ENCODE results near the gene SAXO1.
"Not testable (repeated sequence)": the region's sequence is repeated elsewhere in the genome, so short reads cannot be mapped to it uniquely, and the experiment has no call there.

The SAXO1 gene

GRCh38 chr9:18941060-18941740 lies 91.8 kb downstream of the SAXO1 start:
- Histone ChIP-seq H3K27me3 (ENCODE audit: control insufficient read depth, insufficient read depth, low read length) (no peaks in the 10 kb centered on the region), H3K4me3 (ENCODE audit: low read length) (no peak overlapping the region), H3K36me3 (ENCODE audit: control insufficient read depth, insufficient read depth, low read length) (no peaks in the 10 kb centered on the region), H3K4me1 (ENCODE audit: control insufficient read depth, insufficient read depth, low read length) (no peaks in the 10 kb centered on the region), H3K27ac (ENCODE audit: low read depth, low read length) (no peak overlapping the region), H3K9ac (ENCODE audit: low read length) (no peak overlapping the region)

DNA sequence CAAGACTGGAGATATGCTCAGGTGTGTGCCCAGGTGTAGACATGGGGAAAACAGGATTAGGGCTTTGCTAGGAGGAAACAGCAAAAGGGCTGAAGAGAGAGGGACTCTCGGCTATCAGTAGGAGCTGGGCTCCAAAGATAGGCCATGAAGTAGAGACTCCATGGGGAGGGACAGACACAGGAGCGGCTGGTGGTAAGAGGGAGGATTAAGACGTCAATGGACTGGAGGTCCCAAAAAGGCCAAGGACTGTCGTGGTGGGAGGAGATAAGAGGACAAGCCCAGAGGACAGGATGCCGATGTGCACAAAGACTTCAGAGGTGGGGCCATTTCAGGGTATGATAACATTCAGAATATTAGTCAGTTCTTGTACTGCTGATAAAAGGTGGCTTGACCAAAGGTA lies 93.1 kb downstream of the SAXO1 start:
- H3K36me3 ChIP-seq (ENCODE audit: control insufficient read depth, insufficient read depth, low read length), result no peaks in the 10 kb centered on the region
- no peak overlapping the region for H3K4me3 ChIP-seq (ENCODE audit: low read length)
- H3K4me1 ChIP-seq (ENCODE audit: control insufficient read depth, insufficient read depth, low read length), result no peaks in the 10 kb centered on the region
- H3K27ac ChIP-seq (ENCODE audit: low read depth, low read length), result no peak overlapping the region
- no peaks in the 10 kb centered on the region for H3K27me3 ChIP-seq (ENCODE audit: control insufficient read depth, insufficient read depth, low read length)
- no peak overlapping the region for H3K9ac ChIP-seq (ENCODE audit: low read length)

- Histone ChIP-seq H3K27me3 (ENCODE audit: control insufficient read depth, insufficient read depth, low read length) (no peaks in the 10 kb centered on the region), H3K4me3 (ENCODE audit: low read length) (no peak overlapping the region), H3K27ac (ENCODE audit: low read depth, low read length) (no peak overlapping the region), H3K4me1 (ENCODE audit: control insufficient read depth, insufficient read depth, low read length) (no peaks in the 10 kb centered on the region), H3K9ac (ENCODE audit: low read length) (no peak overlapping the region), H3K36me3 (ENCODE audit: control insufficient read depth, insufficient read depth, low read length) (no peaks in the 10 kb centered on the region)
Observed at GRCh38 chr9:18936094-18936871, 96.7 kb downstream of the SAXO1 start.

- H3K9ac ChIP-seq (ENCODE audit: low read length), result no peak overlapping the region
- H3K27ac ChIP-seq (ENCODE audit: low read depth, low read length), result no peak overlapping the region
Observed at GRCh38 chr9:18935541-18935940, 97.5 kb downstream of the SAXO1 start.

DNA sequence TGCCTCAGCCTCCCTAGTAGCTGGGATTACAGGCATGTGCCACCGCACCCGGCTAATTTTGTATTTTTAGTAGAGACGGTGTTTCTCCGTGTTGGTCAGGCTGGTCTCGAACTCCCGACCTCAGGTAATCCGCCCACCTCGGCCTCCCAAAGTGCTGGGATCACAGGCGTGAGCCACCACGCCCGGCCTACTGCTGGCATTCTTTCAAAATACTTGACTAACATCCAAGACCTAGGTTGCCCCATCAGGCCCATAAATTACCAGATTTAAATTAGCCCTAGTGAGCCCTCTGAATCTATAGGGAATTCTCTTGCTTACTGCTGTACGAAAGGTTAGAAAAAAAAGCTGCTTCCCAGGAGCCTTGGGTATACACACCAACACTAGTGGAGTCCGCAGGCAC lies 102.4 kb downstream of the SAXO1 start:
- not testable (repeated sequence) for H3K27ac ChIP-seq (ENCODE audit: low read depth, low read length); H3K36me3 ChIP-seq (ENCODE audit: control insufficient read depth, insufficient read depth, low read length); H3K27me3 ChIP-seq (ENCODE audit: control insufficient read depth, insufficient read depth, low read length); H3K4me1 ChIP-seq (ENCODE audit: control insufficient read depth, insufficient read depth, low read length); H3K9ac ChIP-seq (ENCODE audit: low read length); H3K4me3 ChIP-seq (ENCODE audit: low read length)

More at GRCh38 chr9:18935541-18935940, 97.5 kb downstream of the SAXO1 start:
- no peak overlapping the region for H3K4me3 ChIP-seq (ENCODE audit: low read length)
- H3K27me3 ChIP-seq (ENCODE audit: control insufficient read depth, insufficient read depth, low read length), result no peaks in the 10 kb centered on the region
- no peaks in the 10 kb centered on the region for H3K36me3 ChIP-seq (ENCODE audit: control insufficient read depth, insufficient read depth, low read length)
- H3K4me1 ChIP-seq (ENCODE audit: control insufficient read depth, insufficient read depth, low read length), result no peaks in the 10 kb centered on the region

GRCh38 chr9:18928711-18929110 lies 104.3 kb downstream of the SAXO1 start:
- Histone ChIP-seq H3K9ac (ENCODE audit: low read length) (no peak overlapping the region), H3K4me1 (ENCODE audit: control insufficient read depth, insufficient read depth, low read length) (no peaks in the 10 kb centered on the region), H3K4me3 (ENCODE audit: low read length) (no peak overlapping the region), H3K27me3 (ENCODE audit: control insufficient read depth, insufficient read depth, low read length) (no peaks in the 10 kb centered on the region), H3K36me3 (ENCODE audit: control insufficient read depth, insufficient read depth, low read length) (no peaks in the 10 kb centered on the region), H3K27ac (ENCODE audit: low read depth, low read length) (no peak overlapping the region)

DNA sequence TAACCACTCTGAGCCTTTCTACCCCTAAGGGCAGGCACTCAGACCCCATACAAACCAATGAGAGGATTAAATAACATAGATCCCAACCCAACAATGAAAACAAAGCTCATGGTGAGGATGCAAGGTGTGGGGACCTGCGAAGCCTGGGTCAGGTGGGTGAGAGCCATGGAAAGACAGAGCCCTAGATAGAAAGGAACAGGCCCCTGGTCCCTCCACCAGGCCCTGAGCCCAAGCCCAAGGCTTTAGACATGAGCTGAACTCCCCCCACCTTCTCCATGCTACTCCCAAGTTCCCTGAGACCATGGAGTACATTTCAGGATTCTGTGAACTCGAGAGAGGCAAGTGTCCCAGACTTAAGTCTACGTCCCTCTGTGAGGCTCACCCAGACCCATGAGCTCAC lies 106.5 kb downstream of the SAXO1 start:
- Histone ChIP-seq H3K27ac (ENCODE audit: low read depth, low read length) (no peak overlapping the region), H3K4me1 (ENCODE audit: control insufficient read depth, insufficient read depth, low read length) (no peaks in the 10 kb centered on the region), H3K27me3 (ENCODE audit: control insufficient read depth, insufficient read depth, low read length) (no peaks in the 10 kb centered on the region), H3K4me3 (ENCODE audit: low read length) (no peak overlapping the region), H3K36me3 (ENCODE audit: control insufficient read depth, insufficient read depth, low read length) (no peaks in the 10 kb centered on the region), H3K9ac (ENCODE audit: low read length) (no peak overlapping the region)

GRCh38 chr9:18925880-18926279 lies 107.1 kb downstream of the SAXO1 start:
- Histone ChIP-seq H3K4me3 (ENCODE audit: low read length) (no peak overlapping the region), H3K27ac (ENCODE audit: low read depth, low read length) (no peak overlapping the region), H3K9ac (ENCODE audit: low read length) (no peak overlapping the region), H3K4me1 (ENCODE audit: control insufficient read depth, insufficient read depth, low read length) (no peaks in the 10 kb centered on the region), H3K27me3 (ENCODE audit: control insufficient read depth, insufficient read depth, low read length) (no peaks in the 10 kb centered on the region), H3K36me3 (ENCODE audit: control insufficient read depth, insufficient read depth, low read length) (no peaks in the 10 kb centered on the region)

DNA sequence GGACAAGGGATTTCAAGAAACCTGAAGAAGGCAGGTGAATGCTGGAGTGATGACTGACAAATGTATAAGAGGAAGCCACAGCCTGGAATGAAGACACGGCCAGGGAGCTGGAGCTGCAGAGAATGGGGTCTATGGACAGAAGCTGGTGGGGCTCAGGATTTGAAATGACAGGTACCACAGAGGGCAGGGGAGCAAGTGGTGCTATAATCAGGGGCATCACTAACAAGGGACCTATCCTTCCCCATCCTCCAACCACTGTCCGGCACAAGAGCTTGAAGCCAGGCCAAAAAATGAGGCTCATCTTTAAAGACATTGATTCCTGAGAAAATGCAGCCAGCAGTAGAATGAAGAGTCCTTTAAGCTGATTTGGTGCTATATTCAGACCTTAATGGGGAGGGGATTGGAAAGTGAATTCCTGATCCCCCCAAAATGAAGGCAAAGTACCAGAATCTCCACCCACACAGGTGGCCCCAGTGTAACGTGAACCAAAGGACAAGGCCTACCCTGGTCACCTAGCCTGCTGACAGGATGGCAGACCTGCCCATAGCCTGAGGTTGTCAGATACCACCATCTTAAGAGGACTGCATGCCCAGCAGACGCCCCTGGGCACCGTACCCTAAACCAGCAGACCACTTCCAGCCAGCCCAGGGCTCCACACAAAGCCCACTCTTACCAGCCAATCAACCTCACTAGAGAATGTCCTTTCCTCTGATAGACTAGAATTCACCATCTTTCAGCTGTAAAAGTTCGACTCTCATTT lies 109.2 kb downstream of the SAXO1 start:
- Histone ChIP-seq H3K4me3 (ENCODE audit: low read length) (no peak overlapping the region), H3K4me1 (ENCODE audit: control insufficient read depth, insufficient read depth, low read length) (no peaks in the 10 kb centered on the region), H3K36me3 (ENCODE audit: control insufficient read depth, insufficient read depth, low read length) (no peaks in the 10 kb centered on the region), H3K27me3 (ENCODE audit: control insufficient read depth, insufficient read depth, low read length) (no peaks in the 10 kb centered on the region), H3K9ac (ENCODE audit: low read length) (no peak overlapping the region), H3K27ac (ENCODE audit: low read depth, low read length) (no peak overlapping the region)

DNA sequence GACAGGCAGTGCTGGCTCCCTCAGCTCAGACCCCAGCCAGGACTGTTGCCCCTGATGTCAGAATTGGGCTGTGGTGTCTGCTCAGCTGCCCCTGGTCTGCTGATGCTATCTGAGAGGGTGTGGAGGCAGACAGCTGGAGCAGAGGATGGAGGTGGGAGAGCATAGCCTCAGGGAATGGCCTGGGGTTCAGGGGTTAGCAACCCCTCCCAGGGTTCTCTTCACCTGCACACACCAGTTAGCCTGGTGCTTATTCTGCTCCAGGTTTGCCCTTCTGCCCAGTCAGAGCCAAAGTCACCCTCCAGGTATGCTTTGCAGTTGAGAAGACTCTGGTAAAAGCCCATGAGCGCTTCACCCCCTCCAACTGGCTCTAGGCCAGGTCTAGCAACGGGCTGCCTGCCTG lies 109.8 kb downstream of the SAXO1 start:
- H3K9ac ChIP-seq (ENCODE audit: low read length), result no peak overlapping the region
- no peaks in the 10 kb centered on the region for H3K36me3 ChIP-seq (ENCODE audit: control insufficient read depth, insufficient read depth, low read length)
- H3K27me3 ChIP-seq (ENCODE audit: control insufficient read depth, insufficient read depth, low read length), result no peaks in the 10 kb centered on the region
- no peak overlapping the region for H3K4me3 ChIP-seq (ENCODE audit: low read length)
- H3K27ac ChIP-seq (ENCODE audit: low read depth, low read length), result no peak overlapping the region
- no peaks in the 10 kb centered on the region for H3K4me1 ChIP-seq (ENCODE audit: control insufficient read depth, insufficient read depth, low read length)

GRCh38 chr9:18922161-18922885 lies 110.7 kb downstream of the SAXO1 start:
- no peaks in the 10 kb centered on the region for H3K27me3 ChIP-seq (ENCODE audit: control insufficient read depth, insufficient read depth, low read length)
- no peak overlapping the region for H3K9ac ChIP-seq (ENCODE audit: low read length)
- H3K4me1 ChIP-seq (ENCODE audit: control insufficient read depth, insufficient read depth, low read length), result no peaks in the 10 kb centered on the region
- H3K27ac ChIP-seq (ENCODE audit: low read depth, low read length), result no peak overlapping the region
- H3K36me3 ChIP-seq (ENCODE audit: control insufficient read depth, insufficient read depth, low read length), result no peaks in the 10 kb centered on the region
- no peak overlapping the region for H3K4me3 ChIP-seq (ENCODE audit: low read length)
